GM08714 (cell line): ENCODE results near the gene MYBBP1A.

Experiments
- H3K4me3 ChIP-seq: fragments of 200-500 bp; sonication (Bioruptor generic); 2 replicates; pipeline ENCODE4 v1.5.1; 2014; ENCODE audit warnings: mild to moderate bottlenecking, low read length, inconsistent platforms
- ZNF274 ChIP-seq: IDR thresholded peaks from 2 replicates; pipeline ENCODE4 v1.6.1; 2012; ENCODE audit warnings: mild to moderate bottlenecking, low read depth, low read length

Gene MYBBP1A

GRCh38 chr17:4554441-4554996 is 665 bp downstream of the MYBBP1A start:
- peak overlapping the region; percentile 69 for H3K4me3 ChIP-seq
- no peak for TF ChIP-seq ZNF274

- peak overlapping the region; percentile 69; the same call in 1 of the 2 replicates for H3K4me3 ChIP-seq
- no peak for TF ChIP-seq ZNF274
Observed at GRCh38 chr17:4553669-4554068, 1.5 kb downstream of the MYBBP1A start.

- no peak for TF ChIP-seq ZNF274
Observed at GRCh38 chr17:4551796-4552525, 3.2 kb downstream of the MYBBP1A start.

GRCh38 chr17:4551141-4551540 is 4.0 kb downstream of the MYBBP1A start:
- TF ChIP-seq ZNF274: no peak
- no peak overlapping the region for H3K4me3 ChIP-seq

More at GRCh38 chr17:4551796-4552525, 3.2 kb downstream of the MYBBP1A start:
- H3K4me3 ChIP-seq: no peak overlapping the region

GRCh38 chr17:4550534-4551039 is 4.6 kb downstream of the MYBBP1A start:
- TF ChIP-seq ZNF274: no peak
- H3K4me3 ChIP-seq: no peak overlapping the region

- H3K4me3 ChIP-seq: no peak overlapping the region
- no peak for TF ChIP-seq ZNF274
Observed at GRCh38 chr17:4549781-4550533, 5.2 kb downstream of the MYBBP1A start.

GRCh38 chr17:4548721-4549531 is 6.3 kb downstream of the MYBBP1A start:
- H3K4me3 ChIP-seq: no peak overlapping the region
- no peak for TF ChIP-seq ZNF274

GRCh38 chr17:4548061-4548461 is 7.1 kb downstream of the MYBBP1A start:
- no peak overlapping the region for H3K4me3 ChIP-seq
- TF ChIP-seq ZNF274: no peak

- no peak for TF ChIP-seq ZNF274
Observed at GRCh38 chr17:4547118-4547906, 7.9 kb downstream of the MYBBP1A start.

GRCh38 chr17:4545217-4545951 is 9.8 kb downstream of the MYBBP1A start:
- no peak overlapping the region for H3K4me3 ChIP-seq
- no peak for TF ChIP-seq ZNF274

More at GRCh38 chr17:4547118-4547906, 7.9 kb downstream of the MYBBP1A start:
- H3K4me3 ChIP-seq: no peak overlapping the region

- no peak for TF ChIP-seq ZNF274
- H3K4me3 ChIP-seq: no peak overlapping the region
Observed at GRCh38 chr17:4544951-4545216, 10.3 kb downstream of the MYBBP1A start.

- no peak for TF ChIP-seq ZNF274
- H3K4me3 ChIP-seq: no peak overlapping the region
Observed at GRCh38 chr17:4544135-4544950, 10.8 kb downstream of the MYBBP1A start.
